ENCODE measurements around the gene DUSP7.

The DUSP7 gene

GRCh38 chr3:52019352-52020080 lies 36.9 kb downstream of the DUSP7 start:
- Histone ChIP-seq H3K79me2 (ENCODE audit: control insufficient read depth, low read length) (no peaks in the 10 kb centered on the region), H3K27me3 (ENCODE audit: control insufficient read depth, low read length) (no peaks in the 10 kb centered on the region), H4K20me1 (ENCODE audit: control insufficient read depth, insufficient read depth, low read depth, low read length) (no peaks in the 10 kb centered on the region), H3K4me2 (ENCODE audit: low read length) (no peak overlapping the region), H3K27ac (ENCODE audit: low read depth, low read length) (no peak overlapping the region), H3K36me3 (ENCODE audit: control insufficient read depth, low read length) (no peaks in the 10 kb centered on the region), H3K9me2 (replicated peaks; ENCODE audit: control insufficient read depth, low read length) (no peaks in the 10 kb centered on the region), H3K9me3 (ENCODE audit: control insufficient read depth, insufficient read depth, low read length) (no peaks in the 10 kb centered on the region), H3K4me3 (ENCODE audit: low read length) (no peak overlapping the region), H3K4me1 (ENCODE audit: control insufficient read depth, low read length) (peaks cover 21% of the 10 kb centered on the region), H3F3A (ENCODE audit: control insufficient read depth, insufficient read depth) (no peaks in the 10 kb centered on the region)
- TF ChIP-seq EZH2phosphoT487 (IDR thresholded peaks at IDR 0.05; ENCODE audit: borderline replicate concordance, low read length) (no peak), CTCF (IDR thresholded peaks at IDR 0.05; ENCODE audit: low read depth, low read length, poor library complexity, severe bottlenecking) (no peak)

- Histone ChIP-seq H3K9me3 (ENCODE audit: control insufficient read depth, insufficient read depth, low read length) (no peaks in the 10 kb centered on the region), H3K79me2 (ENCODE audit: control insufficient read depth, low read length) (no peaks in the 10 kb centered on the region), H3K36me3 (ENCODE audit: control insufficient read depth, low read length) (no peaks in the 10 kb centered on the region), H3K4me3 (ENCODE audit: low read length) (no peak overlapping the region), H3F3A (ENCODE audit: control insufficient read depth, insufficient read depth) (no peaks in the 10 kb centered on the region), H3K4me1 (ENCODE audit: control insufficient read depth, low read length) (peaks cover 10% of the 10 kb centered on the region), H3K4me2 (ENCODE audit: low read length) (no peak overlapping the region), H3K27me3 (ENCODE audit: control insufficient read depth, low read length) (no peaks in the 10 kb centered on the region), H3K27ac (ENCODE audit: low read depth, low read length) (no peak overlapping the region), H3K9me2 (replicated peaks; ENCODE audit: control insufficient read depth, low read length) (no peaks in the 10 kb centered on the region), H4K20me1 (ENCODE audit: control insufficient read depth, insufficient read depth, low read depth, low read length) (no peaks in the 10 kb centered on the region)
- no peak for TF ChIP-seq CTCF (IDR thresholded peaks at IDR 0.05; ENCODE audit: low read depth, low read length, poor library complexity, severe bottlenecking)
- TF ChIP-seq EZH2phosphoT487 (IDR thresholded peaks at IDR 0.05; ENCODE audit: borderline replicate concordance, low read length), result no peak
Observed at GRCh38 chr3:52018319-52019000, 37.9 kb downstream of the DUSP7 start.

- Histone ChIP-seq H3K9me2 (replicated peaks; ENCODE audit: control insufficient read depth, low read length) (no peaks in the 10 kb centered on the region), H3K4me2 (ENCODE audit: low read length) (no peak overlapping the region)
Observed at GRCh38 chr3:52017586-52017985, 38.8 kb downstream of the DUSP7 start.

More at GRCh38 chr3:52017586-52017985, 38.8 kb downstream of the DUSP7 start:
- Histone ChIP-seq H3K4me3 (ENCODE audit: low read length) (no peak overlapping the region), H3K36me3 (ENCODE audit: control insufficient read depth, low read length) (no peaks in the 10 kb centered on the region), H4K20me1 (ENCODE audit: control insufficient read depth, insufficient read depth, low read depth, low read length) (no peaks in the 10 kb centered on the region), H3K79me2 (ENCODE audit: control insufficient read depth, low read length) (no peaks in the 10 kb centered on the region), H3K27ac (ENCODE audit: low read depth, low read length) (no peak overlapping the region), H3K9me3 (ENCODE audit: control insufficient read depth, insufficient read depth, low read length) (no peaks in the 10 kb centered on the region), H3K4me1 (ENCODE audit: control insufficient read depth, low read length) (peaks cover 6% of the 10 kb centered on the region), H3K27me3 (ENCODE audit: control insufficient read depth, low read length) (no peaks in the 10 kb centered on the region), H3F3A (ENCODE audit: control insufficient read depth, insufficient read depth) (no peaks in the 10 kb centered on the region)
- TF ChIP-seq CTCF (IDR thresholded peaks at IDR 0.05; ENCODE audit: low read depth, low read length, poor library complexity, severe bottlenecking), result no peak
- no peak for TF ChIP-seq EZH2phosphoT487 (IDR thresholded peaks at IDR 0.05; ENCODE audit: borderline replicate concordance, low read length)
